TTC549 (cell line): Measurements from ENCODE around the gene DHRS3.

Experiments
- FAIRE-seq: peaks from 2 replicates; lab custom pipeline; 2012; peaks lifted over from hg19 to GRCh38; lab: Jason Lieb, UNC

Gene DHRS3

DNA sequence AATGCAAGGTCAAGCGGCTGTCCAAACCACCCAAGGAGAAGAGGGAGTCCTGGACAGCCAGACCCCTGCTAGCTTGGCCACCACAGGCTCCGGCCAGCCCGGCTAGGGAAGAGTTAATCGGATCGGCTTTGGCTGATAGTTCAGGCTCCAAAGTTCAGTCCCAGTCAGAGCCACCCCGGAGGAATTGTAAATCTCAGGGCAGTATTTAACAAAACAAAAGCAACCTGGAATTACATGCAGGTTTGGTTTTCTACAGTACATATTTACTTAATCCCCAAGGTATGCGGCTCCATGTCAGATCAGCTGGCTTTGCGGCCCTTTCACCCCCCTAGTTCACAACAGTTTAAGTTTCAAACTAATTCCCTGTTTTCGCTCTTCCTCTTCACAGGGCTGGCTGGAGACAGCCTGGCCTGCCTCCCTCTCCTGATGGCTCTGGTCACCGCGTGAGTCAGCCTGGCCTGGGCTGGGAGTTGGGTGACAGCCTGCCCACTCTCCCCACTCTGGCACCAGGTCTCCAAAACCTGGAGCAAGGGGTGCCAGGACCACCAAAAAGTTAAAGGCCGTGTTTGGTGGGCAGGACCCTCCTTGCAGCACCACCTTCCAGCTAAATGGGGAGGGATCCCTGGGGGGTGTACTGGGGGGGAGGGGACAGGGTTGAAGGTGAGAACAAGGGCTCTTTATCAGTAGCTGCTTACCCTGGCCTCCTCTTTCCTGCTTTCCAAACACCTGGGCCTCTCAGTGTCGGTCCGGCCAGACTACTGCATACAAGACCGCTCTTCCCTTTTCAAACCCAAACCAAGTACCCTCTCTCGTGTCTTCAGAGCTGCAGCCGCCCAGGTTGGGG lies 1.9 kb downstream of the DHRS3 start:
- no peak for FAIRE-seq

DNA sequence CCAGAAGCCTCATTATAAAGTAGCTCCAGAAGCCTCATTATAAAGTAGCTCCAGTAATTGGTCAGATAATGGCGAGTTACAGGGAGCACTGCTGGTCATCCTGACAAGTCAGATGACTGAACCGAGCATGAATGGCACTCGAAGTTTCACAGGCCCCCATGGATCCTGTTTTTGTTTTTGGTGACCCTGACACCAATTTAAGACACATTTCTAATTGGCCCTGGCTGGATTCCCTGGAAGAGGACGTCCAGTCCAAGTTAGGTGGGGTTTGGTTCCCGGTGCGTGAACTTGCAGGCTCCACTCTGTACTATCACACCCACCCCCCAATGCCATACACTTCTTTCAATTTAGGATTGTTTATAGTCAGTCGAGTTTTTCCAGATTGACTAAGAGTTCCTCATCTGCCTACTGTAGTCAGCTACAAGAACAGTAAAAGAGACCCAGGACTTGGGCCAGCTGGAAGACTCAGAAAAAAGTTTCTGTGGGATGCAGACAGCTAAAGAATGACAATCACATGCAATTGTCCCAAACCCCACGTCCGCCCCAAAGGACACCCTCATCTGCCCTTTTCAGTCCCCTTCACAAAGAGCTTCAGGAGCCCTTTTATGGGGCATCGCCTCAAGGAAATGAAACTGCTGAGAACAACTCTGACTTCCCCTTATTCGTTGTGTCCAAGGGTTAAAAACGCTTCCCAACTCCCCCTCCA lies 2.7 kb downstream of the DHRS3 start:
- FAIRE-seq = no peak

DNA sequence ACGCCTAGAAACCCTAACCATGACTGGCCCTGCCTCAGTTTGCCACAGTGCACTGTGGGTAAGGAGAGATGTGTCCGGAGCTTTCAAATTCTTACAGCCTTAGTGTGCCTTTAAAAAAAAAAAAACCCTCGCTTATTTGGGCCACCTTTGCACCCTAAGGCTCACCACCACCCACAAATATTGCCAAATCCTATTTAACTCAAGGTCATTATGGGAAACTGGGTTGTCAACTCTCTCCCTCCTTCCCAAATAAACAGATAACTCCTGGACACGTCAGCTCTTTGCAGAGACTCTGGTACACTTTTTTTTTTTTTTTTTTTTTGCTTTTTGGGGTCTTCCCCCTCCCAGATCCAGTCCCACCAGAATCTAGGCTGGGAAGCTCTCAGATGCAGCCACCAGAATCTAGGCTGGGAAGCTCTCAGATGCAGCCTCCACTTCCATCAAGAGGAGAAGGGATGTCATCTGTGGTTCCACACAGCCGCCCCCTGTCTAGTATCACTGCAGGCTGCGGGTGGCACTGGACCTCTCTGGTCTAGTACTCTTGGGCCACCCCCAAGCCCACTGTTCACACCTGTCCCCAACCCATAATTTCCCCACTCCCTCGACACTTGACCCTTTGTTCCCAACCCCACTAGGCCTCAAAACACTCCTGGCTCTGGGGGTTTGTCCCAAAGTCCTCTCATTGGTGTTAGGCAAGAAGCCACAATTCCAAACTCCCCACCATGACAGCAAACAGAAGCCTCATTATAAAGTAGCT lies 3.4 kb downstream of the DHRS3 start:
- FAIRE-seq = no peak

DNA sequence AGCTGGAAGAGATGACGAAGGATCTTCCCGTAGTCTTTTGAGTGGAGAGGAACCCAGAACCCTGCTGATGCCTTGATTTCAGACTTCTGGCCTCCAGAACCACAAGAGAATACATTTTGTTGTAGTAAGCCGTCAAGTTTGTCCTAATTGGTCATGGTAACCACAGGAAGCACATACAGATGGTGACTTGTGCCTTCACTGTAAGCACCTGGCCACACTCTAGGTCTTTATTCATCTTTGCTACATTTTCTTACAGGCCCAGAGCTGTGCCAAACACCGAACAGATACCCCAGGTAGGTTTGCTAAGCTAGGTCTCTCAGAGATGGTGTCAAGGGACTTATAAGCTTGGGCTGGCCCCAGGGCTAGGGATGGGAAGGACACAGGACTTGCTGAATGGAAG lies 4.8 kb downstream of the DHRS3 start:
- no peak for FAIRE-seq

DNA sequence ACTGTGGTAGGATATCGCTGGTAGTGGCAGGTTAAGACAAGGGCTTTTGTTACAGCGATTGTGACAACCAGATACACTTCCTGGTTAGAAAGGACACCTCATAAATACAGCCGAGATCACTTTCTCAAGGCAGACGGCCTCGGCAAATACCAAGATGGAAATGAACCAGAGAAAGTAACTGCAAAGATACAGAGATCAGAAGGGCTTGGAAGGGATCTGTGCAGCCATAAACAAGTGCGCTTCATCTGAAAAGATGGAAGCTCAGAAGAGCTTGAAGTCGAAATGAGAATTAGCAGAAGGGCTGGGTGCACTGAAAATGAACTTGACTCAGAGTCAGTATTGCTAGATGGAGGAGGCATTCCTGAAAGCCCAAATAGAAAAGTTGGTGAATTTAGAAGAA lies 7.1 kb downstream of the DHRS3 start:
- no peak for FAIRE-seq

DNA sequence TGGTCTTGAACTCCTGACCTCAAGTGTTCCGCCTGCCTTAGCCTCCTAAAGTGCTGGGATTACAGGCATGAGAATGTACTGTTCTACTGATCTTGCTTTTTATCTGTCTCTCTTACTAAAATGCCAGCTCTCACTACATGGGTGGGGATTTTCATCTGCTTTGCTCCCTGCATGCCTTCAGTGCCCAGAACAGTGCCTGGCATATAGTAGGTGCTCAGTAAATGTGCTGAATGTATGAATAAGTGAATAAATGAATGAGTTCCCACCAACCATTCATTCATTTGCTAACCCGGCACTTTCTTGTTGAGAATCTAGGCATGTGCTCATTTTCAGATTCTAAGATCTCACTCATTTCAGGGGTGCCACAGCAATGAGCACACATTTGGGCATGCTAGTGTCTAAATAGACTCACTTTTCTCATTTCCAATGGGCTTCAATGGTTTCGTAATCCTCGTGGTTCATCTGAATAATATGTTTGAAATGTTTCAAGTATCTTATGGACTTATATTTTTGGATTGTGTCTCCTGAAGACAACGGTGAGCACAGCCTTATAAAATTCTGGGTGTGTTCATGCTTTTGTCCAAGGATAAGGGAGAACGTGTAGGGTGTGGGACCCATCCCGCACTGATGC lies 7.6 kb downstream of the DHRS3 start:
- no peak for FAIRE-seq

DNA sequence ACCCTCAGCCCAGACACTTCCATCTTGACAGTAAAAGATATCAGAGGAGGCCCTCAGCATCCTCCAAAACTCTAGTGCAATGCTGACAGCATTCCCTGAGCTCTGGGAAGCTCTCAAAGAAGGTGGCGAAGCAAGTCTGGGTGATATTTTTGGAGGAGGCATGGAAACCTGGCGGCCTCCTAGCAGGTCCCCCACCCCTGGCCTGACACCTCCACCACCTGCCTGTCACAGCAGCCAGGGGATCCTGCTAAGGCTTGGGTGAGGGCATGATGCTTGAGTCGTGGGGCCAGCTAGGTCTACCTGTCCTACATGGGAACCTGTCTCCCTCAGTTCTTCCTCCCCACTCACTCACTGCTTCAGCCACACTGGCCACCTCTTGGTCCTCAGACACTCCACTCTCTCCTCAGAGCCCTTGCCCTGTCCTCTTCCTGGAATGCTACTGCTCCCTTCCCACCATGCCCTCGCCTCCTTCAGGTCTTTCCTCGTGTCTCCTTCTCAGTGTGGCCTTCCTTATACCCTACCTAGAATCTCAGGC lies 8.5 kb downstream of the DHRS3 start:
- FAIRE-seq = no peak

DNA sequence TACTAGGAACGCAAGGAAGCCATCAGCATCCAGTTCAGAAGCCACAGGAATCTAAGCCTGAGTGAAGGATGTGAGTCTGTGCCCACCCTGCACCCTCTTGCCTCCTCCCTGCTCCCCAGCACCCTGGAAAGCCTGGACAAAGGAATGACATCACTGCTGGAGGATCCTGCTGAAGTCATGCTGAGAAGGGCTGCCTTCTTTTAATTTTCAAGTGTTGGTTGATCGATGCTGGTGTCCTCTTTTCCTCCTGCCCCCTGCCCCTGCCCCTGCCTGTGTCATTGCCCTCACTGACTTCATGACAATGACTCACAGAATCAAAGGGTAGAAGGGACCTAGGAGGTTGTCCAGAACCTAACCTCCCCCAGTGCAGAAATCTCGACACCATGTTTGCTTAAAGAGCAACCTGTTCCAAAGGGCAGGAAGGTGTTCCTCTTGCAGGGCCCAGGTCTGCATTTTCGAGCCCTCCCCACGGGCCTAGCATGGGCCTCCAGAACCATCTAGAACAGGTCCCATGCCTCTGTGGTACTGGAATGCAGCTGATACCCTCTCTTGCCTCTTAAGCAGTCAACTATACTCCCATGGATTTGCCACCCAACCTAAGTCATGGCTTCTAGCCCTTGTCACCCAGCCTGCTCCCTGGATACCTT lies 9.6 kb downstream of the DHRS3 start:
- FAIRE-seq = no peak

DNA sequence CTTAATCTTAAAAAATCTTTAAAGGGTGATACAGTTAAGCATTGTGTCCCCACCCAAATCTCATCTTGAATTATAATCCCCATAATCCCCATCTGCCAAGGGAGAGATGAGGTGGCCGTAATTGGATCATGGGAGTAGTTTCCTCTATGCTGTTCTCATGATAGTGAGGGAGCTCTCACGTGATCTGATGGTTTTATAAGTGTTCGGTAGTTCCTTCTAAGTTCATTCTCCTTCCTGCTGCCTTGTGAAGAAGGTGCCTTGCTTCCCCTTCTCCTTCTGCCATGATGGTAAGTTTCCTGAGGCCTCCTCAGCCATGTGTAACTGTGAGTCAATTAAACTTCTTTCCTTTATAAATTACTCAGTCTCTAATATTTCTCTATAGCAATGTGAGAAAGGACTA lies 10.7 kb downstream of the DHRS3 start:
- FAIRE-seq = no peak

DNA sequence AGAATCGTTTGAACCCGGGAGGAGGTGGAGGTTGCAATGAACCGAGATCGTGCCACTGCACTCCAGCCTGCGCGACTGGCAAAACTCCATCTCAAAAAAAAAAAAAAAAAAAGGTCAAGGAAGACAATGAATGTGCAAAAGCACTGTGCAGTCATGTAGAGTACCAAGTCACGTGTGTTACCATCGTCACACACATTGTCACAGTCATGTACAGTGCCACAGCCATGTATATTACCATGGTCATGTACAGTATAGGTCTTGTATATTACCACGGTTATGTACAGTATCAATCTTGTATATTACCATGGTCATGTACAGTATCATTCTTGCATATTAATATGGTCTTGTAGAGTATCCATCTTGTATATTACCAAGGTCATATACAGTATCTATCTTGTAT lies 13.0 kb downstream of the DHRS3 start:
- FAIRE-seq = no peak

DNA sequence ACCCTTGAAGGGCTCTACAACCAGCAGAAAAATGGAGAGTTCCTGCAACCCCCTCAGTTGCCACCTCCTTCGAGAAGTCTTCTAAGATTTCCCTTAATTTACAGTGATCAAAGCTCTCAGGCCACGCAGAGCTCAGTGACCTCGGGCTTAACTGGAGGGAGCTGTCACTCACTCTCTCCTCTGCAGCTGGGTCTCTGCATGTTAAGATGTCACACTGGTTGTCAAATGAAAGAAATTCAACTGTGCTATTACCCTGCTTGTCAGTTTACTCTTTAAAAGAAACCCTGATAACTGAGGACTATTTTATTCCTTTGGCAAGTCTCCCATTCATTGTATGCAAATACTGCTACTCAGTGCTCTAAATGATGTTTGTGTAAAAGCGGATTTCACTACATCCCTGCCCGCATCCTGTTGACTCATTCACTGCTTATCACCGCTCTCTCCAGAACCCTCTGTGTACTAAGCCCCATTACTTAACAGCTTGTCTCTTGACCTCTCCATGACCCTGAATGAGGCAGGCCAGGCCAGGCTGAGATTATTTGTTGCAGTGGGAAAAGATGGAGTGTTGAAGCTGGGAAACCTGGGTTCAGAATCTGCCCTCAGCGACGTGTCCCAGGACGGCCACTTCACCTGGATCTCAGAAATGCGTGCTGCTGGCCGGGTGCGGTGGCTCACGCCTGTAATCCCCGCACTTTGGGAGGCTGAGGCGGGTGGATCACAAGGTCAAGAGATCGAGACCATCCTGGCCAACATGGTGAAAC lies 13.7 kb downstream of the DHRS3 start:
- FAIRE-seq = no peak

DNA sequence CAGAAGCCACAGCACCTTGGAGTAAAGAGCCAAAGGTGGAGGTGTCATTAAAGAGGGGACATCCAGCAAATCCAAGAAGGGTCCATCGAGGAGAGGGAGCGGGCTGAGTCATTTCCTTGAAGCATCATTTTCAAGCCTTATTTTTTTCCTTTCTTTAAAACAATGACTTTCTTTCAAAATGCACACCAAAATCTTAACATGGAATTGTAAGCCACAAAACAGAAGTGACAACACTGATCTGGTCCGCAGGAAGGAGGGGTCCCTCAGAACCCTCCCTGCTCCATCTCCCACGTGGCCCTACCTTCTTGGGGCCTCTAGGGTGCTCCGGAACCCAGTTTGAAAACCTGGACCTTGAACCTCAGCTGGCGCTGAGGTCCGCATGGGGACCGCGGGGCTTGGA lies 14.8 kb downstream of the DHRS3 start:
- no peak for FAIRE-seq

DNA sequence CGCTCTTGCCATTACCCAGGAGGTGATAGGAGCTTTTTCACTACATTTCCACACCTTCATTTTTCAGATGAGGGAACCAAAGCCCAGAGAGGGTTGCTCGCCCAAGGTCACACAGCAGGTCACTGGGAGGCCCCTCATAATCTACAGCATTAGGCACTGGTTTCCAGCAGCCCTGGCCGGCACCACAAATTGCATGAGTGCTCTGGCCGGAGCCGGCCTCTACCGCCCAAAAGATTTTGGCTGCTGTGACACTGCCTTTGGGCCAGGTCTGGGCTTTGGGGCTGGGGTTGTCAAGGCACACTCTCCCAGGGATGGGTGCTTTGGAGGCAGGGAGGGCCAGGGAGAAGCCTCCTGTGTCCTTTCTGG lies 15.4 kb downstream of the DHRS3 start:
- FAIRE-seq = no peak

DNA sequence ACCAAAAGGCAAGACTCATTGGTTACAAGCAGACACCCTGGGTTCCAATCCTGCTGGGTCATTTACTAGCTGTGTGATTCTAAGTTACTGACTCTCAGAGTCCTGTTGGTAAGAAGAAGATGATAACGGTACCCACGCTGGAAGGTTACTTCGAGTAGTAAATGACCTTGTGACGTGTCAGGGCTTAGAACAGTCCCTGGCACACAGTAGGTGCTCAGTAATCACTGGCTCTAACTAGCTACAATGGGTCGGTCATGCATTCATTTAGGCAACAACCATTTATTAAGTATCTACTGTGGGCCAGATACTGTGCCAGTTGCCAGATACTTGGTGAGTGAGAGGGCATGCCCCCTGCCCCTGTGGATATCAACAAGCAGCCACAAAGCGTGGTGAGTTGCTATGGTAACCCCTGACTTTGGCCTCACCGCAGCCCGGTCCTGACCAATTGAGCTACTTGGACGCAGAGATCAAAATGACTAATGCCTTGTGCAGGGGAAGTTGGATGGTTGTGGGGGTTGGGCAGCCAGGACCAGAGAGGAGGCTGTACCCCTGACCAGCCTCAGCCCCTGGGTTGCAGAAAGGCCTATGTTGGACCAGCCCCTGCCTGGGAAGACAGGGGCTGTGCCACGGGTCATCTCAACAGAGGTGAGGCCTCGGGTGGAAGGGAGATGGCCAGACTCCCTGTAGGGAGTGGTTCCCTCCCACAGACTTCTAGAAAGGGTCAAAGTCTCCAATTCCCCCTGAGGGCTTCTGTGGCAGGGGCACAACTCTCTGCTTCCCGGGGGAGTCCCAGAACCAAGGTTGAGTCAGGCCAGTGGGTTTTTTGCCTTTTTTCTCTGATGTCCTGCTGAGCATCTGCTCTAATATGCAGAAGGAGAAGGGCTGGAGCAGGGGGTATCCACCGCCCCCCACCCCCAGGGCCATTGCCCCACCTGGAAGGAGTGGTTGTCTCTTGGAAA lies 16.0 kb downstream of the DHRS3 start:
- FAIRE-seq = no peak

DNA sequence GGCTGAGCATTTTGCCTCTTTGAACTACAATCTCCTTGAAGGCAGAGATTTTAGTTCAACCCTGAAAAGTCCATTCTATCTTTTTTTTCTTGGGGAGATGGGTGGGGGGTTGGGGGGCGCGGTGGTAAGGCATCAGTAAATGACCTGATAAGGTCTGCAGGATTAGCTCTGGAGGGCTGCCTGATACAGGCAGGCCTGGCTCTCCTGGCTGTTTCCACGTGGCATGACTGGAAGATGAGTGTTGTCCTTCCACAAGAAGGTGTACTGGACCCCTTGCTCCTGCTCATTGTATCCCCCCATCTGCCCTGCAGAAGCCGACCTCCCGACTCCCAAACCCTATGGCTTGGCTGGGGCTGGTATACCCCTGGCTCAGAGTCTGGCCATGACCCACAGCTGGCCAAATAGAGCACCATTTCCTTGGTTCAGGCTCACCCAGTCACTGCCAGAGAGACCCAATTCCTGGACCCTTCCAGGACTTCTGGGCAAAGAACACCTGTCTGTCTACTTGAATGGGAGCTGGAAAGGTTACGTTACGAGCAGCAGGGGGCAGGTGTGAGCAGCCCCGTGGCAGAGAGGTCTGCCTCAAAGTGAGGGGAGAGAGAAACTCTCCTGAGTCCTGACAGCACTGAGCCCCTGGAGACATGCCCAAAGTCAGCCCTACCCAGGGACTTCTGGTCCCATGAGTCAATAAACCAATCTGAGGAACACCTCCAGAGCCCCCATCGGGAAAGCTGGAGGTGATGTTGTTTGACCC lies 17.0 kb downstream of the DHRS3 start:
- FAIRE-seq = no peak

DNA sequence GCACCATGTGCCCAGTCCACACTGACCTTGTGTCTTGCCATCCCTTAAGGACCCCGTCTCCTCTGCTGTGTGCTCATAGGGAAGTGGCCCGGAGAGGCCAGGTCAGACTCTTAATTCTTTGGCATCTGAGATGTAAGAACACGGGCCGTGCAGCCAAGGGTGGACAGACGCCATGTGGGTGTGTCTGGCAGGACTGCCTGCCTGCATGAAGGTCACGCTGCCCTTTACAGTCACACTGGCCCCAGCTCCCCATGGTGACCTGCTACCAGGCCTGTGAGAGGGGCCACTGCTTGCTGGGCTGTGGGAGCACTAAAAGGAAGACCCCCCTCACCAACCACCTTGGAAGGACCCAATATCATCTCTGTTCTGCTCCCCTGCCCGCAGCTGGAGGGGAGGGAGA lies 17.7 kb downstream of the DHRS3 start:
- no peak for FAIRE-seq

DNA sequence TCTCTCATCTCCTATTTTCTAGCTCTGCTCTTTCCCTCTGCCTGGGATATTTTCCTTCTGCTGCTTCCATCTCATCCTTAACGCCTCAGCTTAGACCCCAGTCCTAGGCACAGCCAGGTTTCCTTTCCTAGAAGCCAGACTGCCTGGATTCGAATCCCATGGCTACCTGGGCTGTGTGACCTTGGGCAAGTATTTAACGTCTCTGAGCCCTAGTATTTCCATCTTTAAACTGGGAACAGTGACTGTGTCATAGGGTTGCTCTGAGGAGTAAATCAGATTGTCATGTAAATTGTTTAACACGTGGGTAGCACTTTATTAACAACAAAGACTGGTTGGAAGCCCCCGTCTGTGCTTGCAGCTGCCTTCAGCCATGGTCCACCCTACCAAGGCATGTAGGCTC lies 18.4 kb downstream of the DHRS3 start:
- no peak for FAIRE-seq

DNA sequence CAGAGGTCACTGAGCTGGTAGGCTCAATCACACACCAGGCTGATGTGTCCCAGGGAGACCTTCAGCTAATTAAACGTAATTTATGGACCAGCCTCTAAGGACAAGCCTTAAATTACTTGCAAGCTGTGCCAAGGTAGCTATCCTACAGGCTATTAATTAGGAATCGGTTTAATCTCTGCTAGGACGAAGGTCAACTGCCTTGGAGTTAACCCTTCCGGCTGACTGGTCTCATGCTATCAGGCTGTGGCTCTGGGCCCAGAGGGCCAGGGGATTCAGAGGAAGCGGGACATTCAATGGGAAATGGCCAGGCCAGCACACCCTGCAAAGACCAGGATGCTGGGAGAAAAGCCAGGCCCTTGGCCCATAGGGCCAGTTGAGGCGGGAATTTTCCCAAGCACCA lies 19.0 kb downstream of the DHRS3 start:
- no peak for FAIRE-seq

DNA sequence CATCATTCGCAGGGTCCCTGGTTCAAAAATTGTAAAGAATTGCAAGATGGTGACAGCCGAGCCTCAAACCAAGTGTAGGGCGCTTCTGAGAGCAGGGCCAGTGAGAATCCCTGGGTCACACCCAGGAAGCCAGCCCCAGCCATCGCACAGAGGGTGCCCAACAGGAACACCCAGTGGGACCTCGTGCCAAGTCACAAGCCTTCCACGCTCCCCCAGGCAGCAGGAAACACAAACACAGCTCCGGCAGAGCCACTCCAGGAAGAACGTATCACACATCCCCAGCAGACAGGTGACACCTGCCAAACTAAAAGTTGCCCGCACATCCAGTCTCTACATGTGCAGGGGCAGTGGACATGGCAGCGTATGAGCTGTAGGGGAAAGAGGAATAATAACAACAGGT lies 20.2 kb downstream of the DHRS3 start:
- no peak for FAIRE-seq
